ENCODE data around the gene MED13.
"Not testable (repeated sequence)": the region's sequence is repeated elsewhere in the genome, so short reads cannot be mapped to it uniquely, and the experiment has no call there.

MED13 gene

GRCh38 chr17:62080647-62081046 lies 15.6 kb upstream of the MED13 start:
- DNase-seq (ENCODE audit: low read depth): no peak
- no peak overlapping the region for H3K4me3 ChIP-seq (ENCODE audit: low read length)
- TF ChIP-seq CTCF (conservative IDR thresholded peaks at IDR 0.05; ENCODE audit: low read length): no peak

- no peak for TF ChIP-seq CTCF (conservative IDR thresholded peaks at IDR 0.05; ENCODE audit: low read length)
- no peak for DNase-seq (ENCODE audit: low read depth)
- H3K4me3 ChIP-seq (ENCODE audit: low read length): no peak overlapping the region
Observed at GRCh38 chr17:62078009-62078408, 12.9 kb upstream of the MED13 start.

GRCh38 chr17:62076864-62077788 lies 12.0 kb upstream of the MED13 start:
- no peak for DNase-seq (ENCODE audit: low read depth)
- no peak for TF ChIP-seq CTCF (conservative IDR thresholded peaks at IDR 0.05; ENCODE audit: low read length)
- no peak overlapping the region for H3K4me3 ChIP-seq (ENCODE audit: low read length)

GRCh38 chr17:62075308-62075815 lies 10.3 kb upstream of the MED13 start:
- DNase-seq (ENCODE audit: low read depth): no peak
- no peak overlapping the region for H3K4me3 ChIP-seq (ENCODE audit: low read length)
- TF ChIP-seq CTCF (conservative IDR thresholded peaks at IDR 0.05; ENCODE audit: low read length): no peak

GRCh38 chr17:62073993-62074392 lies 8.9 kb upstream of the MED13 start:
- DNase-seq (ENCODE audit: low read depth): no peak
- TF ChIP-seq CTCF (conservative IDR thresholded peaks at IDR 0.05; ENCODE audit: low read length): no peak
- no peak overlapping the region for H3K4me3 ChIP-seq (ENCODE audit: low read length)

- DNase-seq (ENCODE audit: low read depth): not testable (repeated sequence)
Observed at GRCh38 chr17:62072855-62073254, 7.8 kb upstream of the MED13 start.

GRCh38 chr17:62070900-62071299 lies 5.8 kb upstream of the MED13 start:
- no peak for DNase-seq (ENCODE audit: low read depth)
- H3K4me3 ChIP-seq (ENCODE audit: low read length): no peak overlapping the region
- no peak for TF ChIP-seq CTCF (conservative IDR thresholded peaks at IDR 0.05; ENCODE audit: low read length)

More at GRCh38 chr17:62072855-62073254, 7.8 kb upstream of the MED13 start:
- not testable (repeated sequence) for H3K4me3 ChIP-seq (ENCODE audit: low read length)

All from AG10803 (cell line).